SU-DHL-6 (cell line): ENCODE data around the gene MLLT10.

ENCODE experiments used
- EZH2phosphoT487 ChIP-seq: fragments of 200-600 bp; sonication (generic), shearing (Covaris generic); conservative IDR thresholded peaks from 2 replicates; pipeline ENCODE4 v1.6.1; 2018; ENCODE audit warnings: mild to moderate bottlenecking, antibody characterized with exemption, low read length, moderate library complexity, mixed read lengths
- TF ChIP-seq, protein P1 (sequence below): fragments of 200-600 bp; sonication (generic); IDR thresholded peaks from one replicate; pipeline ENCODE4 v1.5.1; 2017; ENCODE audit warnings: antibody characterized with exemption, mild to moderate bottlenecking, low read length, moderate library complexity; ENCODE audit not compliant: insufficient read depth, poor library complexity, severe bottlenecking

DNA sequence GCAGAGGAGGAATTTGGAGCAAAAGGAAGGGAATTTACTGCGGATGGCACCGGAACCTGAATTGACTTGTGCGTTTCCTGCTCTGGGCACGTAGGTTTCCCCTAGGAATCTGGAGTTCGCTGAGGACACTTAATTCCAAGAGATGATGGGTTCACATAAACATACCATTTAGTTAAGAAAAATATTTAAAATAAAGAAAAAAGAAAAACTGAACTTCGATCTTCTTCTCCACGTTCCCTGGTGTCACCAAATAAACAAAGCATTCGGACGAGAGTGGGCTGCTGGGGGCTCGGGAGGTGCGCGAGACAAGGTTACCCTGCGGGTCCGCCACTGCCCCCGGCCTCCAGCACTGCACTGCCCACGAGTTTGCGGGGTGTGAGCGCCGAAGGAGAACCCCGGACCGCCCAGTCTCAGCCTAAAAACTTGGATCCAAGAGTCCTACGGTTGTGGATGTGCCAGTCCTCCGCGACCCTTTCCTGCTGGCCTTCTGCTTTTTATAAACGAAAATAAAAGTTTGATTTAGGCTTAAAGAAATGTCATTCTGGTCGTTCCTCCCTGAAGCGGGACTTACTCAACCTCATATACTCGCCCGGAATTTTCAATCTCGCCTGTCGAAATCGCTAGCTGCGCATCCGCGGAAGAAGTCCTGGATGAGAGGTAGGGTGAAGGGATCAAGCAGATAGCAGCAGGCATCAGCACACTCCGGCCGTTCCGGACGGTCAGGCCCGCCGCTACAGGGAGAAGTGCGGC is 38.9 kb upstream of the MLLT10 start:
- TF ChIP-seq, protein P1, sequence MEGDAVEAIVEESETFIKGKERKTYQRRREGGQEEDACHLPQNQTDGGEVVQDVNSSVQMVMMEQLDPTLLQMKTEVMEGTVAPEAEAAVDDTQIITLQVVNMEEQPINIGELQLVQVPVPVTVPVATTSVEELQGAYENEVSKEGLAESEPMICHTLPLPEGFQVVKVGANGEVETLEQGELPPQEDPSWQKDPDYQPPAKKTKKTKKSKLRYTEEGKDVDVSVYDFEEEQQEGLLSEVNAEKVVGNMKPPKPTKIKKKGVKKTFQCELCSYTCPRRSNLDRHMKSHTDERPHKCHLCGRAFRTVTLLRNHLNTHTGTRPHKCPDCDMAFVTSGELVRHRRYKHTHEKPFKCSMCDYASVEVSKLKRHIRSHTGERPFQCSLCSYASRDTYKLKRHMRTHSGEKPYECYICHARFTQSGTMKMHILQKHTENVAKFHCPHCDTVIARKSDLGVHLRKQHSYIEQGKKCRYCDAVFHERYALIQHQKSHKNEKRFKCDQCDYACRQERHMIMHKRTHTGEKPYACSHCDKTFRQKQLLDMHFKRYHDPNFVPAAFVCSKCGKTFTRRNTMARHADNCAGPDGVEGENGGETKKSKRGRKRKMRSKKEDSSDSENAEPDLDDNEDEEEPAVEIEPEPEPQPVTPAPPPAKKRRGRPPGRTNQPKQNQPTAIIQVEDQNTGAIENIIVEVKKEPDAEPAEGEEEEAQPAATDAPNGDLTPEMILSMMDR, result no peak
- TF ChIP-seq EZH2phosphoT487, result no peak
